Measurements from ENCODE around the gene GUCY2D.

- TF ChIP-seq, protein P1, sequence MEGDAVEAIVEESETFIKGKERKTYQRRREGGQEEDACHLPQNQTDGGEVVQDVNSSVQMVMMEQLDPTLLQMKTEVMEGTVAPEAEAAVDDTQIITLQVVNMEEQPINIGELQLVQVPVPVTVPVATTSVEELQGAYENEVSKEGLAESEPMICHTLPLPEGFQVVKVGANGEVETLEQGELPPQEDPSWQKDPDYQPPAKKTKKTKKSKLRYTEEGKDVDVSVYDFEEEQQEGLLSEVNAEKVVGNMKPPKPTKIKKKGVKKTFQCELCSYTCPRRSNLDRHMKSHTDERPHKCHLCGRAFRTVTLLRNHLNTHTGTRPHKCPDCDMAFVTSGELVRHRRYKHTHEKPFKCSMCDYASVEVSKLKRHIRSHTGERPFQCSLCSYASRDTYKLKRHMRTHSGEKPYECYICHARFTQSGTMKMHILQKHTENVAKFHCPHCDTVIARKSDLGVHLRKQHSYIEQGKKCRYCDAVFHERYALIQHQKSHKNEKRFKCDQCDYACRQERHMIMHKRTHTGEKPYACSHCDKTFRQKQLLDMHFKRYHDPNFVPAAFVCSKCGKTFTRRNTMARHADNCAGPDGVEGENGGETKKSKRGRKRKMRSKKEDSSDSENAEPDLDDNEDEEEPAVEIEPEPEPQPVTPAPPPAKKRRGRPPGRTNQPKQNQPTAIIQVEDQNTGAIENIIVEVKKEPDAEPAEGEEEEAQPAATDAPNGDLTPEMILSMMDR (IDR thresholded peaks at IDR 0.05; ENCODE audit: poor library complexity, severe bottlenecking) = no peak
- TF ChIP-seq MXI1 (conservative IDR thresholded peaks at IDR 0.05; ENCODE audit: poor library complexity, severe bottlenecking) (no peak), POLR2AphosphoS5 (IDR thresholded peaks at IDR 0.05) (no peak)
Observed at GRCh38 chr17:7971651-7972050, 30.8 kb upstream of the GUCY2D start.

Data from neural cell (in vitro differentiated cells).